Testis (tissue), 2 donors: Measurements from ENCODE around the gene MLKL.

ENCODE experiments used
- POLR2A ChIP-seq: fragments of 450-650 bp; IDR thresholded peaks from one replicate; pipeline ENCODE4 v1.6.1; 2017; ENCODE audit warnings: antibody characterized with exemption, mild to moderate bottlenecking, moderate library complexity
- TF ChIP-seq, protein P1 (sequence below), 3 experiments: fragments of 450-650 bp in 2 of 3; fragments of 200-600 bp in 1 of 3; sonication (generic) in 1 of 3; IDR thresholded peaks; one replicate each; pipeline ENCODE4 v1.5.1; 2016 to 2019; ENCODE audit warnings: antibody characterized with exemption in 3 of 3, mild to moderate bottlenecking in 2 of 3, moderate library complexity in 1 of 3

DNA sequence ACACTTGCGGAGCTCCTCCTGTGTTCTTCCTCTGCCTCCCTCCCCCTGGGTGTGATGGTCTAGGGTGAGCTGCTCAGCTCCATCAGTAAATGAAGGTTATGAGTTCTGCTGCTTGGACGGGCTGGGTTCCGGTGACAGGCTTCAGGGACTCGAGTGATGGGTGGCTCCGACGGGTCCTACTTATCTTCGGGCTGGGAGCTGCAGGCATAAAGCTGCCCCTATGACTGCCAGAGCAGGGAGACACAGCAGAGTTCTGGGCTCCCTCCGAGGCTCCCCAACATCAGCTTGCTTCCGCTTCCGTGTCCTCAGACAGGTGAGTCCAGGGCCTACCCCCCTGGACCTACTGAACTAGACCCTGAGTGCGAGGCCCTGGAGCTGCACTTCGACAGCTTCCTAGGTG, 11.3 kb upstream of the MLKL start:
- TF ChIP-seq, protein P1, sequence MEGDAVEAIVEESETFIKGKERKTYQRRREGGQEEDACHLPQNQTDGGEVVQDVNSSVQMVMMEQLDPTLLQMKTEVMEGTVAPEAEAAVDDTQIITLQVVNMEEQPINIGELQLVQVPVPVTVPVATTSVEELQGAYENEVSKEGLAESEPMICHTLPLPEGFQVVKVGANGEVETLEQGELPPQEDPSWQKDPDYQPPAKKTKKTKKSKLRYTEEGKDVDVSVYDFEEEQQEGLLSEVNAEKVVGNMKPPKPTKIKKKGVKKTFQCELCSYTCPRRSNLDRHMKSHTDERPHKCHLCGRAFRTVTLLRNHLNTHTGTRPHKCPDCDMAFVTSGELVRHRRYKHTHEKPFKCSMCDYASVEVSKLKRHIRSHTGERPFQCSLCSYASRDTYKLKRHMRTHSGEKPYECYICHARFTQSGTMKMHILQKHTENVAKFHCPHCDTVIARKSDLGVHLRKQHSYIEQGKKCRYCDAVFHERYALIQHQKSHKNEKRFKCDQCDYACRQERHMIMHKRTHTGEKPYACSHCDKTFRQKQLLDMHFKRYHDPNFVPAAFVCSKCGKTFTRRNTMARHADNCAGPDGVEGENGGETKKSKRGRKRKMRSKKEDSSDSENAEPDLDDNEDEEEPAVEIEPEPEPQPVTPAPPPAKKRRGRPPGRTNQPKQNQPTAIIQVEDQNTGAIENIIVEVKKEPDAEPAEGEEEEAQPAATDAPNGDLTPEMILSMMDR (IDR thresholded peaks at IDR 0.05) = no peak
- no peak for TF ChIP-seq POLR2A
